HepG2 (cell line): ENCODE results near the gene DUSP15. TPM values are rescaled to one million over a fixed set of nuclear protein-coding genes. Genes with fewer than 3 reads are reported as not detected.
A peak's percentile ranks its signal among the peaks of the same experiment; 100 is the strongest.

Experiments used
- ATAC-seq: fragments of 200-7000 bp; cut with Tn5 transposase; 3 replicates; pipeline ENCODE4 v1.9.1; 2020; ENCODE audit warnings: mild to moderate bottlenecking, moderate library complexity
- BruUV-seq: library from RNA; stranded (reverse); fragments of 400-500 nt; replicated peaks from 2 replicates; lab custom pipeline; 2021; lab: Mats Ljungman, UMichigan
- CTCF ChIA-PET: fragments of 300-600 bp; formaldehyde crosslinking; extraction: SDS; loops from one replicate; lab custom pipeline; 2021; ENCODE audit warnings: low total read pairs, inconsistent platforms, low intra/inter-chr PET ratio; lab: Yijun Ruan, JAX
- POLR2A ChIA-PET: fragments of 350-600 bp; sonication (Branson Sonifier 250); formaldehyde crosslinking; loops from one replicate; lab custom pipeline; 2020; ENCODE audit warnings: antibody characterized with exemption, inconsistent platforms; lab: Yijun Ruan, JAX
- DNase-seq: peaks from one replicate; pipeline ENCODE4 v3.0.0-alpha.2; 2015; ENCODE audit warnings: low spot score
- FAIRE-seq: peaks from 3 replicates; lab custom pipeline; 2011; peaks lifted over from hg19 to GRCh38; lab: Jason Lieb, UNC
- H2AFZ ChIP-seq: one replicate; pipeline ENCODE4 v1.6.1; 2011; ENCODE audit warnings: low read length, inconsistent platforms
- H3K27ac ChIP-seq: fragments of 300-600 bp; 3 replicates; pipeline ENCODE4 v1.8.0; 2011; ENCODE audit warnings: mixed run types, mild to moderate bottlenecking, mixed read lengths, low read length, inconsistent platforms; ENCODE audit not compliant: insufficient read depth; ENCODE audit errors: extremely low read length
- H3K27me3 ChIP-seq, 2 experiments: fragments of 200-600 bp in 1 of 2; 2 replicates in 1 of 2; 3 replicates in 1 of 2; pipeline versions ENCODE4 v1.6.0 to v1.8.0; 2011; ENCODE audit warnings: low read length in 2 of 2, mild to moderate bottlenecking in 2 of 2, moderate library complexity in 2 of 2, inconsistent platforms in 1 of 2; ENCODE audit not compliant: insufficient read depth in 2 of 2, control insufficient read depth in 1 of 2
- H3K36me3 ChIP-seq, 2 experiments: fragments of 200-600 bp in 1 of 2; replicated peaks in 1 of 2; 2 replicates in 1 of 2; 3 replicates in 1 of 2; pipeline versions ENCODE4 v1.5.1 to v1.8.0; 2011; ENCODE audit warnings: low read length in 2 of 2, inconsistent platforms in 1 of 2; ENCODE audit not compliant: insufficient read depth in 2 of 2, control insufficient read depth in 1 of 2
- H3K4me1 ChIP-seq: 2 replicates; pipeline ENCODE4 v1.5.1; 2012; ENCODE audit warnings: low read length, inconsistent platforms; ENCODE audit not compliant: insufficient read depth
- H3K4me2 ChIP-seq: 2 replicates; pipeline ENCODE4 v1.6.0; 2011; ENCODE audit warnings: low read depth, low read length, inconsistent platforms
- H3K4me3 ChIP-seq, 3 experiments: fragments of 200-600 bp in 1 of 3; sonication (generic), shearing (Covaris generic) in 1 of 3; replicated peaks in 1 of 3; 2 replicates each; pipeline ENCODE4 v1.5.1; 2011 to 2016; ENCODE audit warnings: low read length in 3 of 3, inconsistent platforms in 2 of 3, low read depth in 2 of 3, mild to moderate bottlenecking in 2 of 3, control low read depth in 1 of 3, mixed read lengths in 1 of 3; ENCODE audit not compliant: insufficient read depth in 1 of 3
- H3K79me2 ChIP-seq: one replicate; pipeline ENCODE4 v1.6.1; 2011; ENCODE audit warnings: low read length, inconsistent platforms; ENCODE audit not compliant: insufficient read depth
- H3K9ac ChIP-seq: 2 replicates; pipeline ENCODE4 v1.6.0; 2011; ENCODE audit warnings: mild to moderate bottlenecking, low read depth, low read length, inconsistent platforms; ENCODE audit not compliant: insufficient read depth
- H3K9me3 ChIP-seq: 2 replicates; pipeline ENCODE4 v1.5.1; 2012; ENCODE audit warnings: mild to moderate bottlenecking, low read length
- H4K20me1 ChIP-seq: 2 replicates; pipeline ENCODE4 v1.6.0; 2011; ENCODE audit warnings: inconsistent platforms, mild to moderate bottlenecking, low read length, moderate library complexity; ENCODE audit not compliant: insufficient read depth
- ZMYM3 ChIP-seq: sonication (generic); formaldehyde crosslinking; IDR thresholded peaks from 2 replicates; pipeline ENCODE4 v1.5.1; 2020; ENCODE audit warnings: mild to moderate bottlenecking, missing genetic modification reagents
- ZNF337 ChIP-seq: sonication (generic); formaldehyde crosslinking; IDR thresholded peaks from 2 replicates; pipeline ENCODE4 v1.5.1; 2020; ENCODE audit warnings: missing genetic modification reagents, low read depth, mild to moderate bottlenecking, borderline replicate concordance
- ZNF687 ChIP-seq: sonication (generic); formaldehyde crosslinking; IDR thresholded peaks from 2 replicates; pipeline ENCODE4 v1.5.1; 2020; ENCODE audit warnings: mild to moderate bottlenecking, missing genetic modification reagents, moderate library complexity
- WGBS: methylation state at CpG from one replicate; pipeline ENCODE4 v1.1.6; 2017; ENCODE audit warnings: low lambda C conversion rate; 5-methylcytosine and 5-hydroxymethylcytosine counted together
- in situ Hi-C: cut with HindIII; loops from 2 replicates; pipeline ENCODE4 v1.10.0; 2017; ENCODE audit warnings: low pct_unique_long_range_greater_than_20kb; ENCODE audit not compliant: extremely low pct_ligation_motif_present
- intact Hi-C: fragments of 100-400 bp; cut with micrococcal nuclease; formaldehyde crosslinking; loops from one replicate; pipeline ENCODE4 v1.10.0; 2022; ENCODE audit not compliant: unreplicated experiment
- polyA plus RNA-seq, 8 experiments: library from polyadenylated mRNA; depleted of rRNA in 3 of 8; stranded (reverse) in 7 of 8; unstranded in 1 of 8; fragments of >200 nt; fragmentation: Illumina TruSeq in 4 of 8; extraction: Trizol in 4 of 8; gene quantifications; 2 replicates each; pipeline versions ENCODE4 v1.2.1 to v1.2.3, GENCODE V29; 2011 to 2016; ENCODE audit warnings: low read depth in 4 of 8, missing spikeins in 1 of 8, mixed read lengths in 1 of 8; ENCODE audit not compliant: insufficient read depth in 1 of 8
- total RNA-seq, 5 experiments: library from RNA; depleted of rRNA; stranded (reverse); fragments of >200 nt; fragmentation: Illumina TruSeq; extraction: Trizol; gene quantifications; 2 replicates each; pipeline ENCODE4 v1.2.3, GENCODE V29; 2016; ENCODE audit warnings: low read depth in 1 of 5

The DUSP15 gene
- total and polyA plus RNA-seq, 2 of the 13 experiments (the other 11 are each of a cell fraction or from before 2014, with no cell fraction given), result 0.17 to 0.93 TPM

- intact Hi-C loops, result no loop called here
- no peak within 1 kb of the TSS for H3K4me3 ChIP-seq
- in situ Hi-C loops, result no loop called here
- ChIA-PET CTCF (interaction anchor here (1.5 kb wide), 1 partner anchor 213 kb away, joined by 3 read pairs; no protein-coding TSS in a partner anchor), POLR2A (no interaction called here)
- ATAC-seq (no peak), FAIRE-seq (no peak), DNase-seq (no peak)
- no peak within 1 kb of the TSS for H3K27ac ChIP-seq
- 0 out of 2 replicates have a peak, but pooled peaks cover 7% of the 10 kb centered on the region for H3K4me1 ChIP-seq
- H3K36me3 ChIP-seq, result no peaks in the 10 kb centered on the region
- 0 out of 2 replicates have a peak, but pooled peaks have one; percentile 15 for TF ChIP-seq ZNF687
- 0 out of 2 replicates have a peak, but pooled peaks have one; percentile 48 for TF ChIP-seq ZMYM3
- TF ChIP-seq ZNF337, result no peak
- H3K79me2 ChIP-seq, result no peaks in the 10 kb centered on the region
- H3K9ac ChIP-seq, result no peak within 1 kb of the TSS
- H3K27me3 ChIP-seq, result peaks cover 0 to 31% of the 10 kb centered on the region in 2 experiments; a peak in 4 of 5 replicates
- H2AFZ ChIP-seq, result no peak within 1 kb of the TSS
- 11% methylated on average over 16 of the region's 16 CpGs for WGBS
- no peaks in the 10 kb centered on the region for H4K20me1 ChIP-seq
- no TSS peak for BruUV-seq
- H3K9me3 ChIP-seq, result no peaks in the 10 kb centered on the region
- H3K4me2 ChIP-seq, result no peak within 1 kb of the TSS
Measured at GRCh38 chr20:31819083-31819784, 51.1 kb downstream of the DUSP15 start, which contains the start of gene MYLK2. TSS of gene MYLK2 (plus strand) at chr20:31819356. CDS start at chr20:31819581, 225 bp downstream.
